Measurements from ENCODE around the gene PTPRS.

Gene PTPRS

GRCh38 chr19:5317321-5317720 is 23.3 kb downstream of the PTPRS start:
- TF ChIP-seq SIN3A (IDR thresholded peaks at IDR 0.05; ENCODE audit: borderline replicate concordance, insufficient read depth, low read length) (no peak), REST (IDR thresholded peaks at IDR 0.05; ENCODE audit: insufficient read depth in 1 of 2, low read depth in 2 of 2, low read length in 2 of 2) (no peak)

GRCh38 chr19:5316138-5316537 is 24.5 kb downstream of the PTPRS start:
- TF ChIP-seq TAF1 (IDR thresholded peaks at IDR 0.05; ENCODE audit: borderline replicate concordance, insufficient read depth, low read length) (no peak), SIN3A (IDR thresholded peaks at IDR 0.05; ENCODE audit: borderline replicate concordance, insufficient read depth, low read length) (no peak), POLR2AphosphoS5 (IDR thresholded peaks at IDR 0.05; ENCODE audit: low read depth, low read length) (no peak), REST (IDR thresholded peaks at IDR 0.05; ENCODE audit: insufficient read depth in 1 of 2, low read depth in 2 of 2, low read length in 2 of 2) (no peak), FOXP2 (optimal IDR thresholded peaks at IDR 0.05; ENCODE audit: borderline replicate concordance, extremely low read depth, extremely low read length, insufficient read depth) (no peak)

- TF ChIP-seq REST (IDR thresholded peaks at IDR 0.05; ENCODE audit: insufficient read depth in 1 of 2, low read depth in 2 of 2, low read length in 2 of 2), result no peak
- TF ChIP-seq FOXP2 (optimal IDR thresholded peaks at IDR 0.05; ENCODE audit: borderline replicate concordance, extremely low read depth, extremely low read length, insufficient read depth), result no peak
- no peak for TF ChIP-seq POLR2AphosphoS5 (IDR thresholded peaks at IDR 0.05; ENCODE audit: low read depth, low read length)
- no peak for TF ChIP-seq SIN3A (IDR thresholded peaks at IDR 0.05; ENCODE audit: borderline replicate concordance, insufficient read depth, low read length)
These were observed 25.7 kb downstream of the PTPRS start for GRCh38 chr19:5314907-5315298.

- no peak for TF ChIP-seq POLR2AphosphoS5 (IDR thresholded peaks at IDR 0.05; ENCODE audit: low read depth, low read length)
- TF ChIP-seq REST (IDR thresholded peaks at IDR 0.05; ENCODE audit: insufficient read depth in 1 of 2, low read depth in 2 of 2, low read length in 2 of 2), result no peak
- no peak for TF ChIP-seq SIN3A (IDR thresholded peaks at IDR 0.05; ENCODE audit: borderline replicate concordance, insufficient read depth, low read length)
- no peak for TF ChIP-seq TAF1 (IDR thresholded peaks at IDR 0.05; ENCODE audit: borderline replicate concordance, insufficient read depth, low read length)
- TF ChIP-seq FOXP2 (optimal IDR thresholded peaks at IDR 0.05; ENCODE audit: borderline replicate concordance, extremely low read depth, extremely low read length, insufficient read depth), result no peak
These were observed 26.4 kb downstream of the PTPRS start for GRCh38 chr19:5314012-5314906.

Measured in PFSK-1 (cell line).